Measurements from ENCODE around the gene METTL27. TPM values are rescaled to one million over a fixed set of nuclear protein-coding genes. Genes with fewer than 3 reads are reported as not detected.

Gene METTL27
- total RNA-seq, 1 experiment from 2014 or later = 1.7 TPM

DNA sequence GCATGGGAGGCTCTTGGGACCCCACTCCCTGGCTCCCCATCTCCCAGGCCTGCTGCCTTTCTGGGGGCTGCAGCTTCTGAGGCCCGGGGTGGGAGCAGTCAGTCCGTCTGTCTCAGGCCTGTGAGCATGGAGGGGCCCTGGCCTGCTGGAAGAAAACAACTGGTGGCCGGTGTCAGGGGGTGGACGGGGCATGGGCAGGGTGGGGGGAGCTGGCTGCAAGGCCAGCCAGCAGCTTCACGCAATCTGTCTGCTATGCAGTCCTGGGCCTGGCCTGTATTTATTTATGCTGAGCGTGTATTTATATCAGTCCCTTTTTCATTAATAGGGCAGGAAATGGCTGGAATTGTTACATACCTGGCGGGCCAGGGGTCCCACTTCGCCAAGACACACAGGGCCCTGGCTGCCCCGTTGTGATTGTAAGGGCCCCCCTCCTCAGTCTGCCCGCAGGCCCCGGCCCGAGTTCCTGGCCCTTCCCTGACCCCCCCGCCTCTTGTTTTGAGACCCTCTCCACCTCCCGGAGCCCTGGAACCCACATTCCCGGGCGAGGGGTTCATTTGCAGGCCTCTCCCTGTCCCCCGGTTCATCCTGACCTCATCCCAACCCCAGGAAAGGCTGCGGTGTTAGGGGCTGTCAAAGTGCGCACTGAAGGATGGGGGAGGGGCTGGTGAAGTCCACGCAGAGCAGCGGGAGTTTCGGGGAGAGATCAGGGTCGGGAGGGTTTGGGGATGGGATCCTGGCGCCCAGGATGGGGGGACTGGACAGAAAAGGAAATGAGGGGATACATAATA lies 26.9 kb upstream of the METTL27 start:
- TF ChIP-seq, protein P1, sequence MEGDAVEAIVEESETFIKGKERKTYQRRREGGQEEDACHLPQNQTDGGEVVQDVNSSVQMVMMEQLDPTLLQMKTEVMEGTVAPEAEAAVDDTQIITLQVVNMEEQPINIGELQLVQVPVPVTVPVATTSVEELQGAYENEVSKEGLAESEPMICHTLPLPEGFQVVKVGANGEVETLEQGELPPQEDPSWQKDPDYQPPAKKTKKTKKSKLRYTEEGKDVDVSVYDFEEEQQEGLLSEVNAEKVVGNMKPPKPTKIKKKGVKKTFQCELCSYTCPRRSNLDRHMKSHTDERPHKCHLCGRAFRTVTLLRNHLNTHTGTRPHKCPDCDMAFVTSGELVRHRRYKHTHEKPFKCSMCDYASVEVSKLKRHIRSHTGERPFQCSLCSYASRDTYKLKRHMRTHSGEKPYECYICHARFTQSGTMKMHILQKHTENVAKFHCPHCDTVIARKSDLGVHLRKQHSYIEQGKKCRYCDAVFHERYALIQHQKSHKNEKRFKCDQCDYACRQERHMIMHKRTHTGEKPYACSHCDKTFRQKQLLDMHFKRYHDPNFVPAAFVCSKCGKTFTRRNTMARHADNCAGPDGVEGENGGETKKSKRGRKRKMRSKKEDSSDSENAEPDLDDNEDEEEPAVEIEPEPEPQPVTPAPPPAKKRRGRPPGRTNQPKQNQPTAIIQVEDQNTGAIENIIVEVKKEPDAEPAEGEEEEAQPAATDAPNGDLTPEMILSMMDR (IDR thresholded peaks at IDR 0.05; ENCODE audit: insufficient read depth in 1 of 2, low read depth in 1 of 2, low read length in 1 of 2, severe bottlenecking in 1 of 2, unreplicated experiment in 1 of 2) = no peak
- intact Hi-C loops (cut with micrococcal nuclease; ENCODE audit: unreplicated experiment) = no loop called here
- BruUV-seq (replicated peaks) = no TSS peak
- H3K4me3 ChIP-seq (ENCODE audit: low read depth, low read length) = no peak overlapping the region
- POLR2A ChIA-PET = interaction anchor here (0.6 kb wide), 1 partner anchor 112 kb away, joined by 4 read pairs; no protein-coding TSS in a partner anchor
- H3K27me3 ChIP-seq (replicated peaks; ENCODE audit: control insufficient read depth, insufficient read depth, low read length) = no peaks in the 10 kb centered on the region
- Mint-ChIP-seq H3K36me3 (ENCODE audit: insufficient read depth, unreplicated experiment) (no peaks in the 10 kb centered on the region), H3K4me3 (ENCODE audit: unreplicated experiment) (no peak overlapping the region), H3K4me1 (ENCODE audit: low read depth, unreplicated experiment) (peaks cover 7% of the 10 kb centered on the region), H3K9me3 (ENCODE audit: unreplicated experiment) (no peaks in the 10 kb centered on the region), H3K27ac (ENCODE audit: unreplicated experiment) (no peak overlapping the region), H3K27me3 (ENCODE audit: insufficient read depth, unreplicated experiment) (no peaks in the 10 kb centered on the region)
- H3K36me3 ChIP-seq (ENCODE audit: control insufficient read depth, insufficient read depth, low read length) = no peaks in the 10 kb centered on the region
- no peaks in the 10 kb centered on the region for H3K9me3 ChIP-seq
- CTCF ChIA-PET = no interaction called here
- peaks cover 24% of the 10 kb centered on the region for H3K4me1 ChIP-seq
- DNase-seq = no peak

DNA sequence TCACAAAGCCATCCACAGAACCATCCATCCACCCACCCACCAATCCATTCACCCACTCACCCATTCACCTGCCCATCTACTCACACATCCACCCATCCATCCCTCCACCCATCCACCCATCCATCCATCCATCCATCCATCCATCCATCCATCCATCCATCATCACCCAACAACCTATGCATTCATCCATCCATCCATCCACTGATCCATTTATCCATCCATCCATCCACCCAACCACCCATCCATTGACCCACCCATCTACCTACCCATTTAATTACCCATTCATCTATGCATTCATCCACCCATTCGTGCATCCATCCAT lies 24.1 kb upstream of the METTL27 start:
- Mint-ChIP-seq H3K4me1 (ENCODE audit: low read depth, unreplicated experiment) (peaks cover 5% of the 10 kb centered on the region), H3K27me3 (ENCODE audit: insufficient read depth, unreplicated experiment) (no peaks in the 10 kb centered on the region), H3K27ac (ENCODE audit: unreplicated experiment) (no peak overlapping the region), H3K36me3 (ENCODE audit: insufficient read depth, unreplicated experiment) (no peaks in the 10 kb centered on the region), H3K9me3 (ENCODE audit: unreplicated experiment) (no peaks in the 10 kb centered on the region), H3K4me3 (ENCODE audit: unreplicated experiment) (no peak overlapping the region)
- POLR2A ChIA-PET = no interaction called here
- no peaks in the 10 kb centered on the region for H3K36me3 ChIP-seq (ENCODE audit: control insufficient read depth, insufficient read depth, low read length)
- H3K4me3 ChIP-seq (ENCODE audit: low read depth, low read length) = no peak overlapping the region
- intact Hi-C loops (cut with micrococcal nuclease; ENCODE audit: unreplicated experiment) = loop anchor here (1.0 kb wide), 2 partner anchors 113 to 161 kb away; no protein-coding TSS in a partner anchor
- peaks cover 15% of the 10 kb centered on the region for H3K4me1 ChIP-seq
- CTCF ChIA-PET = interaction anchor here (0.6 to 1.0 kb wide), 2 partner anchors 160 to 163 kb away, joined by 3 to 7 read pairs; no protein-coding TSS in a partner anchor
- H3K27me3 ChIP-seq (replicated peaks; ENCODE audit: control insufficient read depth, insufficient read depth, low read length) = no peaks in the 10 kb centered on the region
- TF ChIP-seq, protein P1 (IDR thresholded peaks at IDR 0.05; ENCODE audit: insufficient read depth in 1 of 2, low read depth in 1 of 2, low read length in 1 of 2, severe bottlenecking in 1 of 2, unreplicated experiment in 1 of 2) = no peak
- no peak for DNase-seq
- no peaks in the 10 kb centered on the region for H3K9me3 ChIP-seq
- no TSS peak for BruUV-seq (replicated peaks)

DNA sequence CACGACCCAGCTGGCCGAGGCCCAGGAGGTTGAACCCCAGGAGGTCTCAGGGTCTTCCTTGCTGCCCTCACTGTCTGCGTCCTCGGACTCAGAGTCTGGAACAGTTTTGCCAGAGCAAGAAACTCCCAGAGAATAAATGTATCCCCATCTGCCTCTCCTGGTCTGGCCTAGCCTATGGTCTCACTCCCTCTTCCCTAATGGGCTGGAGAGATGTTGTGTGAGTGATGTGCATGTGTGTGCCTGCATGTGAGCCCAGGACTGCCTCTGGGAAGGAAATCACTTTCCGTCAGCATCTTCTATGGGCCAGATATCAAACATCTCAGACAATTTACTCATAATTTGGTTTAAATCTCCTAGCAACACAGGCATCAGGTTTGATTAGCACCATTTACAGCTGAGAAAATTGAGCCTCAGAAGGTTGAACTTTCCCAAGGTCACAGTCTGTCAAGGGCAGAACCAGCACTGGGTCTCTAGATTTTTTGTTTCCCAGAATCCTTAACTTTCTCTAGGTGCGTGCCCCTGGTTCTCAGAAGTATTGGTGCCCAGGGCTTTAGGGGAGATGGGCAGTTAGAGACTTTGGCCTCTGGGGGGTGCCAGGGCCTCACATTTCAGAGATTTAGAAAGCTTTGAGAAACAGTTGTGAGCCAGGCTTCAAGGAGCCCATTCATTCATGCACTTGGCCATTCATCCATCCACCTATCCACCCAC lies 23.6 kb upstream of the METTL27 start:
- no TSS peak for BruUV-seq (replicated peaks)
- CTCF ChIA-PET = interaction anchor here (0.6 to 1.0 kb wide), 3 partner anchors 161 to 163 kb away, joined by 3 to 7 read pairs (median 3); no protein-coding TSS in a partner anchor
- Mint-ChIP-seq H3K27ac (ENCODE audit: unreplicated experiment) (no peak overlapping the region), H3K27me3 (ENCODE audit: insufficient read depth, unreplicated experiment) (no peaks in the 10 kb centered on the region), H3K36me3 (ENCODE audit: insufficient read depth, unreplicated experiment) (no peaks in the 10 kb centered on the region), H3K9me3 (ENCODE audit: unreplicated experiment) (no peaks in the 10 kb centered on the region), H3K4me1 (ENCODE audit: low read depth, unreplicated experiment) (no peaks in the 10 kb centered on the region), H3K4me3 (ENCODE audit: unreplicated experiment) (no peak overlapping the region)
- Histone ChIP-seq H3K9me3 (no peaks in the 10 kb centered on the region), H3K4me1 (peaks cover 10% of the 10 kb centered on the region), H3K27me3 (replicated peaks; ENCODE audit: control insufficient read depth, insufficient read depth, low read length) (no peaks in the 10 kb centered on the region), H3K4me3 (ENCODE audit: low read depth, low read length) (no peak overlapping the region), H3K36me3 (ENCODE audit: control insufficient read depth, insufficient read depth, low read length) (no peaks in the 10 kb centered on the region)
- intact Hi-C loops (cut with micrococcal nuclease; ENCODE audit: unreplicated experiment) = loop anchor here (1.0 kb wide), 2 partner anchors 113 to 161 kb away; no protein-coding TSS in a partner anchor
- TF ChIP-seq, protein P1 (IDR thresholded peaks at IDR 0.05; ENCODE audit: insufficient read depth in 1 of 2, low read depth in 1 of 2, low read length in 1 of 2, severe bottlenecking in 1 of 2, unreplicated experiment in 1 of 2) = peak; percentile 53 to 68
- POLR2A ChIA-PET = no interaction called here
- peak in 1 of 2 experiments; percentile 53 for DNase-seq

Measured in Caco-2 (cell line).